IMR-90 (cell line): ENCODE measurements around the gene C8B. TPM values are rescaled to one million over a fixed set of nuclear protein-coding genes. Genes with fewer than 3 reads are reported as not detected.

Experiments
- ATAC-seq: fragments of 200-7000 bp; cut with Tn5 transposase; 2 replicates; pipeline ENCODE4 v1.9.1; 2020; ENCODE audit warnings: low read depth, mild to moderate bottlenecking, moderate library complexity
- BruUV-seq: library from RNA; stranded (reverse); fragments of 400-500 nt; replicated peaks from 2 replicates; lab custom pipeline; 2021; lab: Mats Ljungman, UMichigan
- CTCF ChIA-PET: fragments of 300-600 bp; formaldehyde crosslinking; extraction: SDS; loops from one replicate; lab custom pipeline; 2021; ENCODE audit warnings: antibody characterized with exemption; lab: Yijun Ruan, JAX
- POLR2A ChIA-PET: fragments of 300-600 bp; sonication (Branson Sonifier 250); formaldehyde crosslinking; loops from one replicate; lab custom pipeline; 2022; ENCODE audit warnings: antibody characterized with exemption; ENCODE audit not compliant: unreplicated experiment; lab: Charles Lee
- DNase-seq: peaks from one replicate; pipeline ENCODE4 v3.0.0; 2013
- H2AFZ ChIP-seq: replicated peaks from 2 replicates; pipeline ENCODE3; 2013; ENCODE audit warnings: low read length, mild to moderate bottlenecking; ENCODE audit not compliant: poor library complexity
- H2AK5ac ChIP-seq: 2 replicates; pipeline ENCODE4 v1.6.1; 2013; ENCODE audit warnings: low read depth, low read length, inconsistent platforms
- H2AK9ac ChIP-seq: replicated peaks from 2 replicates; pipeline ENCODE3; 2013; ENCODE audit warnings: mild to moderate bottlenecking, low read depth, low read length, moderate library complexity; ENCODE audit not compliant: poor library complexity
- H2BK120ac ChIP-seq: 2 replicates; pipeline ENCODE4 v1.6.1; 2013; ENCODE audit warnings: low read depth, low read length, inconsistent platforms
- H2BK15ac ChIP-seq: 3 replicates; pipeline ENCODE4 v1.6.1; 2013; ENCODE audit warnings: low read depth, low read length, inconsistent platforms
- H2BK20ac ChIP-seq: 2 replicates; pipeline ENCODE4 v1.6.1; 2013; ENCODE audit warnings: low read depth, mild to moderate bottlenecking, inconsistent platforms, low read length, moderate library complexity
- H2BK5ac ChIP-seq: 2 replicates; pipeline ENCODE4 v1.6.1; 2013; ENCODE audit warnings: mild to moderate bottlenecking, low read depth, low read length, inconsistent platforms; ENCODE audit not compliant: poor library complexity, severe bottlenecking
- H3K14ac ChIP-seq: replicated peaks from 2 replicates; pipeline ENCODE4 v1.6.1; 2013; ENCODE audit warnings: low read depth, low read length, inconsistent platforms
- H3K18ac ChIP-seq: 2 replicates; pipeline ENCODE4 v1.6.1; 2013; ENCODE audit warnings: low read depth, low read length, control low read depth
- H3K23ac ChIP-seq: 2 replicates; pipeline ENCODE4 v1.6.1; 2013; ENCODE audit warnings: low read depth, low read length, inconsistent platforms
- H3K27ac ChIP-seq: 2 replicates; pipeline ENCODE4 v1.5.1; 2013; ENCODE audit warnings: mild to moderate bottlenecking, control low read depth, low read length; ENCODE audit not compliant: insufficient read depth
- H3K27me3 ChIP-seq: 2 replicates; pipeline ENCODE4 v1.6.1; 2013; ENCODE audit warnings: low read length; ENCODE audit not compliant: control insufficient read depth, insufficient read depth
- H3K36me3 ChIP-seq: 2 replicates; pipeline ENCODE4 v1.6.1; 2013; ENCODE audit warnings: low read length, mixed read lengths; ENCODE audit not compliant: control insufficient read depth, insufficient read depth
- H3K4ac ChIP-seq: 2 replicates; pipeline ENCODE4 v1.6.1; 2013; ENCODE audit warnings: low read depth, low read length, inconsistent platforms
- H3K4me1 ChIP-seq: 2 replicates; pipeline ENCODE4 v1.6.1; 2013; ENCODE audit warnings: low read length, mixed read lengths; ENCODE audit not compliant: control insufficient read depth, insufficient read depth
- H3K4me2 ChIP-seq: 2 replicates; pipeline ENCODE4 v1.6.1; 2013; ENCODE audit warnings: low read depth, mild to moderate bottlenecking, control low read depth, low read length, moderate library complexity
- H3K4me3 ChIP-seq: 2 replicates; pipeline ENCODE4 v1.5.1; 2013; ENCODE audit warnings: low read depth, mild to moderate bottlenecking, control low read depth, low read length, moderate library complexity; ENCODE audit not compliant: insufficient read depth
- H3K56ac ChIP-seq: 2 replicates; pipeline ENCODE4 v1.6.1; 2013; ENCODE audit warnings: low read length, inconsistent platforms; ENCODE audit not compliant: insufficient read depth; ENCODE audit errors: extremely low read depth
- H3K79me1 ChIP-seq, 2 experiments: 2 replicates each; pipeline ENCODE4 v1.6.1; 2013; ENCODE audit warnings: low read length in 2 of 2, inconsistent platforms in 1 of 2, low read depth in 1 of 2
- H3K9ac ChIP-seq: 2 replicates; pipeline ENCODE4 v1.6.1; 2013; ENCODE audit warnings: low read depth, low read length, control low read depth
- H3K9me1 ChIP-seq: 2 replicates; pipeline ENCODE4 v1.6.1; 2013; ENCODE audit warnings: low read length, inconsistent platforms; ENCODE audit not compliant: insufficient read depth
- H3K9me3 ChIP-seq: 2 replicates; pipeline ENCODE4 v1.6.1; 2013; ENCODE audit warnings: low read length; ENCODE audit not compliant: control insufficient read depth, insufficient read depth
- H4K20me1 ChIP-seq: 2 replicates; pipeline ENCODE4 v1.6.1; 2013; ENCODE audit warnings: low read length, inconsistent platforms; ENCODE audit not compliant: insufficient read depth
- H4K5ac ChIP-seq: 2 replicates; pipeline ENCODE4 v1.6.1; 2013; ENCODE audit warnings: mild to moderate bottlenecking, low read depth, low read length, control low read depth
- H4K8ac ChIP-seq, 2 experiments: 2 replicates each; pipeline ENCODE4 v1.6.1; 2013; ENCODE audit warnings: low read depth in 2 of 2, low read length in 2 of 2, control low read depth in 1 of 2, inconsistent platforms in 1 of 2
- H4K91ac ChIP-seq: 2 replicates; pipeline ENCODE4 v1.6.1; 2013; ENCODE audit warnings: low read depth, low read length, inconsistent platforms; ENCODE audit not compliant: insufficient read depth
- BHLHE40 ChIP-seq: fragments of 150-350 bp; IDR thresholded peaks from 2 replicates; pipeline ENCODE4 v1.6.1; 2016; ENCODE audit warnings: mild to moderate bottlenecking, low read depth, low read length
- CEBPB ChIP-seq: IDR thresholded peaks from 2 replicates; pipeline ENCODE4 v1.6.1; 2012; ENCODE audit warnings: low read depth, low read length, improper control_type of control experiment
- CHD1 ChIP-seq: IDR thresholded peaks from 2 replicates; pipeline ENCODE4 v1.6.1; 2012; ENCODE audit warnings: low read depth, low read length, improper control_type of control experiment
- CTCF ChIP-seq: conservative IDR thresholded peaks from 2 replicates; pipeline ENCODE4 v1.5.1; 2012; ENCODE audit warnings: mild to moderate bottlenecking, low read depth, low read length, improper control_type of control experiment
- ELK1 ChIP-seq: fragments of 150-350 bp; IDR thresholded peaks from 2 replicates; pipeline ENCODE4 v1.6.1; 2016; ENCODE audit warnings: low read depth, mild to moderate bottlenecking, low read length, moderate library complexity, borderline replicate concordance
- FOS ChIP-seq: fragments of 150-350 bp; IDR thresholded peaks from 2 replicates; pipeline ENCODE4 v1.6.1; 2016; ENCODE audit warnings: low read depth, low read length
- MAFK ChIP-seq: IDR thresholded peaks from 2 replicates; pipeline ENCODE4 v1.6.1; 2012; ENCODE audit warnings: low read depth, low read length, improper control_type of control experiment
- MAZ ChIP-seq: IDR thresholded peaks from 2 replicates; pipeline ENCODE4 v1.6.1; 2012; ENCODE audit warnings: low read depth, mild to moderate bottlenecking, low read length, improper control_type of control experiment, moderate library complexity, borderline replicate concordance
- MXI1 ChIP-seq: IDR thresholded peaks from 2 replicates; pipeline ENCODE4 v1.6.1; 2012; ENCODE audit warnings: low read depth, mild to moderate bottlenecking, low read length, moderate library complexity, borderline replicate concordance
- NFE2L2 ChIP-seq: fragments of 150-350 bp; IDR thresholded peaks from 2 replicates; pipeline ENCODE4 v1.6.1; 2016; ENCODE audit warnings: low read depth, mild to moderate bottlenecking, low read length
- POLR2A ChIP-seq: IDR thresholded peaks from 2 replicates; pipeline ENCODE4 v1.6.1; 2012; ENCODE audit warnings: mild to moderate bottlenecking, low read depth, low read length
- RAD21 ChIP-seq: IDR thresholded peaks from 2 replicates; pipeline ENCODE4 v1.6.1; 2012; ENCODE audit warnings: low read length, improper control_type of control experiment
- RCOR1 ChIP-seq: IDR thresholded peaks from 2 replicates; pipeline ENCODE4 v1.6.1; 2012; ENCODE audit warnings: mild to moderate bottlenecking, low read length, improper control_type of control experiment; ENCODE audit not compliant: insufficient replicate concordance
- RFX5 ChIP-seq: IDR thresholded peaks from 2 replicates; pipeline ENCODE4 v1.8.0; 2012; ENCODE audit warnings: low read depth, mild to moderate bottlenecking, low read length, moderate library complexity
- SMC3 ChIP-seq: fragments of 150-350 bp; IDR thresholded peaks from 2 replicates; pipeline ENCODE4 v1.6.1; 2016; ENCODE audit warnings: low read depth, mild to moderate bottlenecking, antibody characterized with exemption, low read length, moderate library complexity
- USF2 ChIP-seq: fragments of 150-350 bp; IDR thresholded peaks from 2 replicates; pipeline ENCODE4 v1.6.1; 2017; ENCODE audit warnings: mild to moderate bottlenecking, antibody characterized with exemption, low read length, low read depth
- WGBS, 2 experiments: methylation state at CpG; one replicate each; pipeline versions ENCODE4 v1.1.5 to v1.1.7; 2013; ENCODE audit warnings: missing lambda C conversion rate in 2 of 2; ENCODE audit not compliant: insufficient read length in 1 of 2; ENCODE audit errors: extremely low coverage in 2 of 2; 5-methylcytosine and 5-hydroxymethylcytosine counted together
- dilution Hi-C: fragments of 300-500 bp; cut with HindIII; formaldehyde crosslinking; loops from one replicate; pipeline ENCODE4 v1.14.3; 2018; ENCODE audit warnings: low sequenced_read_pairs; ENCODE audit not compliant: unreplicated experiment
- in situ Hi-C: fragments of 300-500 bp; cut with MboI; formaldehyde crosslinking; loops from 3 replicates; pipeline ENCODE4 v1.14.3; 2019; ENCODE audit warnings: low sequenced_read_pairs, inconsistent platforms, mixed read lengths
- intact Hi-C: fragments of 100-400 bp; cut with micrococcal nuclease; formaldehyde crosslinking; loops from 2 replicates; pipeline ENCODE4 v1.10.0; 2022
- polyA plus RNA-seq, 3 experiments: library from polyadenylated mRNA; depleted of rRNA; stranded (reverse); fragments of >200 nt; gene quantifications; 2 replicates each; pipeline ENCODE4 v1.2.3, GENCODE V29; 2012; ENCODE audit warnings: low replicate concordance in 1 of 3
- total RNA-seq: library from RNA; depleted of rRNA; stranded (reverse); fragments of >200 nt; gene quantifications from 2 replicates; pipeline ENCODE4 v1.2.3, GENCODE V29; 2012

C8B gene
- total and polyA plus RNA-seq, 2 of the 4 experiments (the other 2 are of a cell fraction), result not detected

- POLR2A ChIA-PET, result interaction anchor here (1.0 kb wide), 1 partner anchor 14 kb away, joined by 3 read pairs; no protein-coding TSS in a partner anchor
- TF ChIP-seq USF2 (no peak), SMC3 (no peak), CHD1 (no peak), POLR2A (no peak), CEBPB (no peak), RAD21 (no peak), RCOR1 (no peak), FOS (no peak), CTCF (no peak), BHLHE40 (no peak), RFX5 (no peak), MAZ (no peak), MAFK (no peak), MXI1 (no peak), ELK1 (no peak), NFE2L2 (no peak)
- intact Hi-C loops, result no loop called here
- Histone ChIP-seq H3K4ac (no peak overlapping the region), H3K23ac (no peak overlapping the region), H3K9me1 (no peaks in the 10 kb centered on the region), H3K36me3 (no peaks in the 10 kb centered on the region), H2AFZ (no peak overlapping the region), H4K20me1 (no peaks in the 10 kb centered on the region), H2AK9ac (no peak overlapping the region), H3K18ac (no peak overlapping the region), H2BK15ac (no peak overlapping the region), H2BK120ac (no peak overlapping the region), H3K27ac (no peak overlapping the region), H4K91ac (no peak overlapping the region), H3K27me3 (peaks cover 7% of the 10 kb centered on the region), H3K9me3 (no peaks in the 10 kb centered on the region), H3K4me1 (no peaks in the 10 kb centered on the region; the same call in 1 of the 2 replicates), H2BK5ac (no peak overlapping the region), H3K79me1 (no peaks in the 10 kb centered on the region), H3K9ac (no peak overlapping the region), H4K8ac (no peak overlapping the region), H2BK20ac (no peak overlapping the region), H4K5ac (no peak overlapping the region), H3K56ac (no peak overlapping the region), H3K4me2 (no peak overlapping the region), H3K4me3 (no peak overlapping the region), H3K14ac (no peak overlapping the region), H2AK5ac (no peak overlapping the region)
- dilution Hi-C loops, result no loop called here
- DNase-seq, result peak; percentile 9
- ATAC-seq, result no peak; the same call in 1 of the 2 replicates
- no CpG with 5 or more reads among the region's 1 CpG for WGBS, 2 experiments
- in situ Hi-C loops, result no loop called here
- CTCF ChIA-PET, result no interaction called here
- no TSS peak for BruUV-seq
Measured at GRCh38 chr1:56934430-56935060, 31.3 kb downstream of the C8B start.
